ENCODE data around the gene WDR54.

- TF ChIP-seq CTCF (IDR thresholded peaks at IDR 0.05; ENCODE audit: low read depth, low read length) = no peak
- TF ChIP-seq EZH2phosphoT487 (IDR thresholded peaks at IDR 0.05; ENCODE audit: low read depth) = no peak
Observed at GRCh38 chr2:74454654-74455511, 33.4 kb downstream of the WDR54 start, which contains the start of gene INO80B.
